ENCODE measurements around the gene KLHDC4. TPM values are rescaled to one million over a fixed set of nuclear protein-coding genes. Genes with fewer than 3 reads are reported as not detected.

Gene KLHDC4
- total RNA-seq, 1 experiment from 2014 or later: 36.3 TPM

GRCh38 chr16:87697256-87697655, 68.5 kb downstream of the KLHDC4 start:
- Histone ChIP-seq H3K4me2 (ENCODE audit: low read length) (no peak overlapping the region), H3K9ac (ENCODE audit: low read length) (no peak overlapping the region), H3F3A (ENCODE audit: low read length, unreplicated experiment) (no peaks in the 10 kb centered on the region), H3K4me3 (ENCODE audit: low read length) (no peak overlapping the region), H3K79me2 (ENCODE audit: low read length) (no peaks in the 10 kb centered on the region), H3K9me3 (ENCODE audit: low read length) (no peaks in the 10 kb centered on the region), H3K4me1 (ENCODE audit: insufficient read depth, low read length) (no peaks in the 10 kb centered on the region), H3K36me3 (ENCODE audit: low read depth, low read length) (no peaks in the 10 kb centered on the region), H3K9me2 (replicated peaks; ENCODE audit: low read length) (no peaks in the 10 kb centered on the region), H3K27me3 (ENCODE audit: low read length) (no peaks in the 10 kb centered on the region), H4K20me1 (ENCODE audit: low read length) (no peaks in the 10 kb centered on the region), H2AFZ (ENCODE audit: low read length) (no peak overlapping the region), H3K27ac (ENCODE audit: low read length) (no peak overlapping the region)
- ChIA-PET CTCF (no interaction called here), POLR2A (ENCODE audit: unreplicated experiment) (no interaction called here)
- DNase-seq: no peak
- no peak for ATAC-seq
- intact Hi-C loops (cut with micrococcal nuclease): no loop called here
- TF ChIP-seq CTCF (conservative IDR thresholded peaks at IDR 0.05; ENCODE audit: low read depth, low read length): no peak
- TF ChIP-seq EZH2phosphoT487 (IDR thresholded peaks at IDR 0.05; ENCODE audit: borderline replicate concordance, low read length): no peak
- no peak for TF ChIP-seq EZH2 (IDR thresholded peaks at IDR 0.05; ENCODE audit: low read length, unreplicated experiment)
- no TSS peak for BruUV-seq (replicated peaks)

- Histone ChIP-seq H3K9me2 (replicated peaks; ENCODE audit: low read length) (no peaks in the 10 kb centered on the region), H3K27me3 (ENCODE audit: low read length) (no peaks in the 10 kb centered on the region), H2AFZ (ENCODE audit: low read length) (no peak overlapping the region), H3F3A (ENCODE audit: low read length, unreplicated experiment) (no peaks in the 10 kb centered on the region), H4K20me1 (ENCODE audit: low read length) (no peaks in the 10 kb centered on the region), H3K4me2 (ENCODE audit: low read length) (no peak overlapping the region), H3K27ac (ENCODE audit: low read length) (no peak overlapping the region), H3K36me3 (ENCODE audit: low read depth, low read length) (no peaks in the 10 kb centered on the region), H3K79me2 (ENCODE audit: low read length) (no peaks in the 10 kb centered on the region), H3K4me1 (ENCODE audit: insufficient read depth, low read length) (no peaks in the 10 kb centered on the region), H3K9ac (ENCODE audit: low read length) (no peak overlapping the region), H3K9me3 (ENCODE audit: low read length) (no peaks in the 10 kb centered on the region), H3K4me3 (ENCODE audit: low read length) (no peak overlapping the region)
- DNase-seq (no peak), ATAC-seq (no peak)
- intact Hi-C loops (cut with micrococcal nuclease): no loop called here
- ChIA-PET CTCF (no interaction called here), POLR2A (ENCODE audit: unreplicated experiment) (no interaction called here)
- no peak for TF ChIP-seq CTCF (conservative IDR thresholded peaks at IDR 0.05; ENCODE audit: low read depth, low read length)
- TF ChIP-seq EZH2 (IDR thresholded peaks at IDR 0.05; ENCODE audit: low read length, unreplicated experiment): no peak
- TF ChIP-seq EZH2phosphoT487 (IDR thresholded peaks at IDR 0.05; ENCODE audit: borderline replicate concordance, low read length): no peak
- BruUV-seq (replicated peaks): no TSS peak
Measured at GRCh38 chr16:87696726-87697125, 69.1 kb downstream of the KLHDC4 start.

- no peak overlapping the region for H3K9ac ChIP-seq (ENCODE audit: low read length)
- no peaks in the 10 kb centered on the region for H3K9me2 ChIP-seq (replicated peaks; ENCODE audit: low read length)
- H3K36me3 ChIP-seq (ENCODE audit: low read depth, low read length): no peaks in the 10 kb centered on the region
- no peaks in the 10 kb centered on the region for H3K9me3 ChIP-seq (ENCODE audit: low read length)
- BruUV-seq (replicated peaks): no TSS peak
- H3K27me3 ChIP-seq (ENCODE audit: low read length): no peaks in the 10 kb centered on the region
- intact Hi-C loops (cut with micrococcal nuclease): no loop called here
- H3K4me1 ChIP-seq (ENCODE audit: insufficient read depth, low read length): no peaks in the 10 kb centered on the region
- DNase-seq (no peak), ATAC-seq (no peak)
- H2AFZ ChIP-seq (ENCODE audit: low read length): no peak overlapping the region
- ChIA-PET POLR2A (ENCODE audit: unreplicated experiment) (no interaction called here), CTCF (no interaction called here)
- TF ChIP-seq CTCF (conservative IDR thresholded peaks at IDR 0.05; ENCODE audit: low read depth, low read length) (no peak), EZH2phosphoT487 (IDR thresholded peaks at IDR 0.05; ENCODE audit: borderline replicate concordance, low read length) (no peak), EZH2 (IDR thresholded peaks at IDR 0.05; ENCODE audit: low read length, unreplicated experiment) (no peak)
- H3K79me2 ChIP-seq (ENCODE audit: low read length): no peaks in the 10 kb centered on the region
- H3F3A ChIP-seq (ENCODE audit: low read length, unreplicated experiment): no peaks in the 10 kb centered on the region
- no peak overlapping the region for H3K4me2 ChIP-seq (ENCODE audit: low read length)
- H3K4me3 ChIP-seq (ENCODE audit: low read length): no peak overlapping the region
- H3K27ac ChIP-seq (ENCODE audit: low read length): no peak overlapping the region
- no peaks in the 10 kb centered on the region for H4K20me1 ChIP-seq (ENCODE audit: low read length)
Measured at GRCh38 chr16:87695534-87695933, 70.3 kb downstream of the KLHDC4 start.
